Measurements from ENCODE around the gene DYRK1A. TPM values are rescaled to one million over a fixed set of nuclear protein-coding genes. Genes with fewer than 3 reads are reported as not detected.

DYRK1A gene
- total and polyA plus RNA-seq, 2 of the 13 experiments (the other 11 are each of a cell fraction or from before 2014, with no cell fraction given) = 24.6 to 34.2 TPM

- whole genome bisulfite sequencing (ENCODE audit: low lambda C conversion rate) = 79% methylated on average over 3 of the region's 4 CpGs
Measured at GRCh38 chr21:37537391-37537996, 170.9 kb downstream of the DYRK1A start.

GRCh38 chr21:37538971-37539590 is 172.5 kb downstream of the DYRK1A start:
- no TSS peak for BruUV-seq (replicated peaks)
- no peak overlapping the region for H3K27ac ChIP-seq (ENCODE audit: extremely low read length, insufficient read depth, low read length)
- no peak overlapping the region for H3K4me3 ChIP-seq (replicated peaks in 1 of 3; ENCODE audit: insufficient read depth in 1 of 3, low read depth in 2 of 3, low read length in 3 of 3)
- H3K4me1 ChIP-seq (ENCODE audit: insufficient read depth, low read length) = peaks cover 16% of the 10 kb centered on the region
- H3K79me2 ChIP-seq (ENCODE audit: insufficient read depth, low read length) = no peaks in the 10 kb centered on the region
- H3K4me2 ChIP-seq (ENCODE audit: low read depth, low read length) = no peak overlapping the region
- CTCF ChIA-PET (ENCODE audit: low intra/inter-chr PET ratio, low total read pairs) = no interaction called here
- DNase-seq (ENCODE audit: low spot score) (peak; percentile 46), ATAC-seq (no peak), FAIRE-seq (no peak)
- TF ChIP-seq ZNF652 (CRISPR knock-in tag; IDR thresholded peaks at IDR 0.05; ENCODE audit: borderline replicate concordance, low read depth) = peak; percentile 48; the same call in 1 of the 2 replicates
- no peak for TF ChIP-seq GABPB1 (CRISPR knock-in tag; IDR thresholded peaks at IDR 0.05)
- no peak for TF ChIP-seq HNF1A (IDR thresholded peaks at IDR 0.05; ENCODE audit: low read depth)
- no peak for TF ChIP-seq HNF1A (CRISPR knock-in tag; IDR thresholded peaks at IDR 0.05; ENCODE audit: borderline replicate concordance)
- no peak for TF ChIP-seq ZNF136 (CRISPR knock-in tag; IDR thresholded peaks at IDR 0.05; ENCODE audit: low read depth)
- TF ChIP-seq ZNF740 (CRISPR knock-in tag; IDR thresholded peaks at IDR 0.05) = no peak
- no peak for TF ChIP-seq HMG20A (CRISPR knock-in tag; IDR thresholded peaks at IDR 0.05; ENCODE audit: borderline replicate concordance)
- TF ChIP-seq KMT2A (CRISPR knock-in tag; IDR thresholded peaks at IDR 0.05) = no peak
- no peak for TF ChIP-seq ZSCAN21 (CRISPR knock-in tag; IDR thresholded peaks at IDR 0.05; ENCODE audit: borderline replicate concordance)
- no peak for TF ChIP-seq ZNF569 (CRISPR knock-in tag; IDR thresholded peaks at IDR 0.05; ENCODE audit: borderline replicate concordance)
- H3K9me3 ChIP-seq (ENCODE audit: low read length) = no peaks in the 10 kb centered on the region
- no peaks in the 10 kb centered on the region; a peak in 2 of 5 replicates for H3K27me3 ChIP-seq (ENCODE audit: control insufficient read depth in 1 of 2, insufficient read depth in 2 of 2, low read length in 2 of 2)
- no peaks in the 10 kb centered on the region for H3K36me3 ChIP-seq (replicated peaks in 1 of 2; ENCODE audit: control insufficient read depth in 1 of 2, insufficient read depth in 2 of 2, low read length in 2 of 2)
- intact Hi-C loops (cut with micrococcal nuclease; ENCODE audit: unreplicated experiment) (no loop called here), in situ Hi-C loops (cut with HindIII; ENCODE audit: extremely low pct_ligation_motif_present, low pct_unique_long_range_greater_than_20kb) (no loop called here)
- H3K9ac ChIP-seq (ENCODE audit: insufficient read depth, low read depth, low read length) = no peak overlapping the region
- no peaks in the 10 kb centered on the region for H4K20me1 ChIP-seq (ENCODE audit: insufficient read depth, low read length)
- WGBS (ENCODE audit: low lambda C conversion rate) = 26% methylated on average over 5 of the region's 5 CpGs
- POLR2A ChIA-PET = no interaction called here
- H2AFZ ChIP-seq (ENCODE audit: low read length) = no peak overlapping the region

More at GRCh38 chr21:37537391-37537996, 170.9 kb downstream of the DYRK1A start:
- CTCF ChIA-PET (ENCODE audit: low intra/inter-chr PET ratio, low total read pairs) = no interaction called here
- Histone ChIP-seq H4K20me1 (ENCODE audit: insufficient read depth, low read length) (no peaks in the 10 kb centered on the region), H3K4me2 (ENCODE audit: low read depth, low read length) (no peak overlapping the region), H3K27ac (ENCODE audit: extremely low read length, insufficient read depth, low read length) (no peak overlapping the region), H3K79me2 (ENCODE audit: insufficient read depth, low read length) (no peaks in the 10 kb centered on the region), H3K27me3 (ENCODE audit: control insufficient read depth in 1 of 2, insufficient read depth in 2 of 2, low read length in 2 of 2) (peaks cover 0 to 2% of the 10 kb centered on the region in 2 experiments; a peak in 4 of 5 replicates), H2AFZ (ENCODE audit: low read length) (no peak overlapping the region), H3K9ac (ENCODE audit: insufficient read depth, low read depth, low read length) (no peak overlapping the region), H3K4me3 (replicated peaks in 1 of 3; ENCODE audit: insufficient read depth in 1 of 3, low read depth in 2 of 3, low read length in 3 of 3) (no peak overlapping the region), H3K4me1 (ENCODE audit: insufficient read depth, low read length) (peaks cover 16% of the 10 kb centered on the region), H3K36me3 (replicated peaks in 1 of 2; ENCODE audit: control insufficient read depth in 1 of 2, insufficient read depth in 2 of 2, low read length in 2 of 2) (no peaks in the 10 kb centered on the region), H3K9me3 (ENCODE audit: low read length) (no peaks in the 10 kb centered on the region)
- POLR2A ChIA-PET = no interaction called here
- FAIRE-seq (no peak), ATAC-seq (no peak), DNase-seq (ENCODE audit: low spot score) (no peak)
- no peak for TF ChIP-seq SETDB1 (CRISPR knock-in tag; IDR thresholded peaks at IDR 0.05; ENCODE audit: borderline replicate concordance)
- no peak for TF ChIP-seq RFXANK (CRISPR knock-in tag; IDR thresholded peaks at IDR 0.05)
- no peak for TF ChIP-seq ZNF552 (CRISPR knock-in tag; IDR thresholded peaks at IDR 0.05; ENCODE audit: borderline replicate concordance)
- BruUV-seq (replicated peaks) = no TSS peak
- intact Hi-C loops (cut with micrococcal nuclease; ENCODE audit: unreplicated experiment) (no loop called here), in situ Hi-C loops (cut with HindIII; ENCODE audit: extremely low pct_ligation_motif_present, low pct_unique_long_range_greater_than_20kb) (no loop called here)
